Loucy (cell line): ENCODE data around the gene SKAP2.

Source experiments
- CTCF ChIP-seq: fragments of 200-600 bp; sonication (generic); conservative IDR thresholded peaks from 2 replicates; pipeline ENCODE4 v1.5.1; 2014; ENCODE audit warnings: mild to moderate bottlenecking, antibody characterized with exemption, low read length
- EZH2phosphoT487 ChIP-seq: fragments of 200-600 bp; IDR thresholded peaks from 2 replicates; pipeline ENCODE4 v1.6.1; 2018; ENCODE audit warnings: antibody characterized with exemption, mild to moderate bottlenecking, moderate library complexity, borderline replicate concordance

GRCh38 chr7:26704036-26704435 lies 160.4 kb downstream of the SKAP2 start:
- TF ChIP-seq CTCF = no peak
- TF ChIP-seq EZH2phosphoT487 = no peak
